GM04504 (cell line): Measurements from ENCODE around the gene CAMK4.

Experiments
- DNase-seq: peaks from one replicate; pipeline ENCODE4 v3.0.0-alpha.2; 2012; ENCODE audit warnings: low read depth

The CAMK4 gene

DNA sequence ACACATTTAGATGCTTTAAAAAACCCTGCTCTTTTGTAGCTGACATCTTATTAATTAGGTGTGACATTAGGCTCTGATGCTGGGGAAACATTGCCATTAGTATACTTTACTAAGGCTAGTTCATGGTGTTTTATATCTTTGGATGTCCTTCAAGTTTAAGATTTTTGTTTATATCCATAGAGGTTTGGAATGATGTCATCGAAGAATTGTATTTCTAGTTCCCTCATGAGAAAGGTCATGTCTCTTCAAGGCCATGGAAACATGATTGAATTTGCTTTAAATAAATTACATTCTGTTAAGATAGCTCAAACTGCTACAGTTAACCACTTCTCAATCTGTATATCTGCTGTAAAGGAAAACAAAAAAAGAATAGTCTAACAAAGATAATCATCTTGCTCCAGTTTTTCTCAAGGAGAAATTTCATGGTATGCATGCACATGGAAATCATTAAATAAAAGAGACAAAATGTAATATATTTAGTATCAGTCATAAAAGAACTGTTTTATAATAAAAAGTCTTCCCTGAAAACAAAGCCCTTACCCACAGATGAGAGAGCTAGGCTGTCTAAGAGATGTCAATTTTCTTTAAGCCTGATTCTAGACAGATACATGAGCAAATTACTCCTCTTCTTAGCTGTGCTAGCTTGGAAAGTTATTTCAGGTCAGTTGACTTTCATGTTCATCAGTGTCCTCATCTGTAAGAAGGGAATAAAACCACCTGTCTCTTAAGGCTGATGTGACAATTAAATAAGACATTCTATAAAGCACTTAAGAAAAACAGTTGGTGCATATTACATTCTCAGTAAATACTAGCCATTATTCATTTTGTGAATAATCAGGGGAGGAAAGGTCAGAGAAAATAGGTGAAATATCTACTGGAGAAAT is 313.2 kb downstream of the CAMK4 start:
- DNase-seq: no peak
